DOHH2 (cell line): ENCODE data around the gene SAXO2.
"Not testable (repeated sequence)": the region's sequence is repeated elsewhere in the genome, so short reads cannot be mapped to it uniquely, and the experiment has no call there.

ENCODE experiments used
- H3F3A ChIP-seq: fragments of 200-600 bp; sonication (generic), shearing (Covaris generic); 2 replicates; pipeline ENCODE4 v1.6.0; 2016; ENCODE audit warnings: antibody characterized with exemption, mild to moderate bottlenecking; ENCODE audit not compliant: control insufficient read depth, insufficient read depth
- H3K27ac ChIP-seq: fragments of 200-600 bp; sonication (generic); 2 replicates; pipeline ENCODE4 v1.5.1; 2014; ENCODE audit warnings: low read depth, mild to moderate bottlenecking, low read length, moderate library complexity
- H3K27me3 ChIP-seq: fragments of 200-600 bp; sonication (generic); 2 replicates; pipeline ENCODE4 v1.6.1; 2014; ENCODE audit warnings: mild to moderate bottlenecking, low read length, mixed read lengths; ENCODE audit not compliant: control insufficient read depth
- H3K36me3 ChIP-seq: fragments of 200-600 bp; sonication (generic); 2 replicates; pipeline ENCODE4 v1.6.1; 2014; ENCODE audit warnings: mild to moderate bottlenecking, low read length, moderate library complexity, mixed read lengths; ENCODE audit not compliant: control insufficient read depth
- H3K4me1 ChIP-seq: fragments of 200-600 bp; sonication (generic); 2 replicates; pipeline ENCODE4 v1.6.1; 2014; ENCODE audit warnings: mild to moderate bottlenecking, low read length, mixed read lengths; ENCODE audit not compliant: control insufficient read depth
- H3K4me2 ChIP-seq: fragments of 200-600 bp; sonication (generic); 2 replicates; pipeline ENCODE4 v1.6.0; 2014; ENCODE audit warnings: mild to moderate bottlenecking, low read length, moderate library complexity
- H3K4me3 ChIP-seq: fragments of 200-600 bp; sonication (generic); 2 replicates; pipeline ENCODE4 v1.5.1; 2014; ENCODE audit warnings: mild to moderate bottlenecking, low read length, mixed read lengths
- H3K79me2 ChIP-seq: fragments of 200-600 bp; sonication (generic); 2 replicates; pipeline ENCODE4 v1.6.1; 2014; ENCODE audit warnings: mild to moderate bottlenecking, low read length, mixed read lengths; ENCODE audit not compliant: control insufficient read depth
- H3K9me2 ChIP-seq: fragments of 200-600 bp; sonication (generic); replicated peaks from 2 replicates; pipeline ENCODE4 v1.6.1; 2014; ENCODE audit warnings: mild to moderate bottlenecking, low read length, mixed read lengths; ENCODE audit not compliant: control insufficient read depth
- H3K9me3 ChIP-seq: fragments of 200-600 bp; sonication (generic); 2 replicates; pipeline ENCODE4 v1.6.1; 2014; ENCODE audit warnings: antibody characterized with exemption, low read length, mixed read lengths; ENCODE audit not compliant: control insufficient read depth, insufficient read depth
- H4K20me1 ChIP-seq: fragments of 200-600 bp; sonication (generic); 2 replicates; pipeline ENCODE4 v1.6.0; 2014; ENCODE audit warnings: low read depth, mild to moderate bottlenecking, antibody characterized with exemption, low read length, moderate library complexity; ENCODE audit not compliant: control insufficient read depth, insufficient read depth
- EZH2phosphoT487 ChIP-seq: fragments of 200-600 bp; sonication (generic); IDR thresholded peaks from 2 replicates; pipeline ENCODE4 v1.6.1; 2017; ENCODE audit warnings: borderline replicate concordance, mild to moderate bottlenecking, antibody characterized with exemption, low read length, moderate library complexity, mixed read lengths
- TF ChIP-seq, protein P1 (sequence below): fragments of 200-600 bp; sonication (generic); IDR thresholded peaks from one replicate; pipeline ENCODE4 v1.5.1; 2014; ENCODE audit warnings: antibody characterized with exemption, mild to moderate bottlenecking, low read depth, low read length; ENCODE audit not compliant: poor library complexity, severe bottlenecking

Gene SAXO2

DNA sequence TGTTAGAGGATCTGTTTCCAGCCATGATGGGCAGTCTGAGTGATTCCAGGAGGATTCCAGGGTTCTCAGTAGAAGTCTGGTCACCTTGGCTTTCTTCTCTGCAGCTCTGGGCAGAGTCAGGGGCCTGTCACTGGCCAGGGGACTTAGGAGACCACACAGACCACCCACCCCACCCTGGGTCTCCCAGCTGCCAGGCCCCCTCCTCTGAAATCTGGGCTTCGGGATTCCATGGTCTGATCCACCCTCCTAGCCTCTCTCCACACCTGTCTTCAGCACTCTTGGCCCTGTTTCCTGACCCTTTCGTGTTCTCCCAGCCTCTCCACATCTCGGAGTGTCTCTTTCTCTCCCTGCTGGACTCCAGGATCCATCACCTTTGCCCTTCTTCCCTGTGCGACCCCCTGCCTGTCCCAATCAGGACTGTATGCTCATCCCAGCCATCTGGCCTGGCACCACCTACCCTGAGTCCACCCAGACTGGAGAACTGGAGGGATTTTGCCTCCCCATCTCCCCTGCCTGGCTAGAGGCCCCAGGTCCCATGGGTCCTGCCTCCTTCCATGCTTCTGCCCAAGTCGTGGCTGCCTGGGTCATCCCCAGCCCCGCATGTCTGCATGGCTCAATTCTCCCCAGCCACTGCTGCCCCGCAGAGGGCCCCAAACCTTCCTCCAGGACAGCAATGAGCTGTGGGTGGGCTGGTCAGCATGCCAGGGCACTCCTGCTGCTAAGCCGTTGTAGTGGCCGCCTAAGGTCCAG, 52.3 kb downstream of the SAXO2 start:
- Histone ChIP-seq H3K4me3 (no peak overlapping the region), H3K79me2 (no peaks in the 10 kb centered on the region), H4K20me1 (no peaks in the 10 kb centered on the region), H3K27me3 (no peaks in the 10 kb centered on the region), H3K27ac (no peak overlapping the region), H3K4me1 (no peaks in the 10 kb centered on the region), H3K36me3 (no peaks in the 10 kb centered on the region), H3F3A (no peaks in the 10 kb centered on the region), H3K9me2 (no peaks in the 10 kb centered on the region), H3K4me2 (no peak overlapping the region), H3K9me3 (no peaks in the 10 kb centered on the region)
- TF ChIP-seq EZH2phosphoT487, result no peak
- TF ChIP-seq, protein P1, sequence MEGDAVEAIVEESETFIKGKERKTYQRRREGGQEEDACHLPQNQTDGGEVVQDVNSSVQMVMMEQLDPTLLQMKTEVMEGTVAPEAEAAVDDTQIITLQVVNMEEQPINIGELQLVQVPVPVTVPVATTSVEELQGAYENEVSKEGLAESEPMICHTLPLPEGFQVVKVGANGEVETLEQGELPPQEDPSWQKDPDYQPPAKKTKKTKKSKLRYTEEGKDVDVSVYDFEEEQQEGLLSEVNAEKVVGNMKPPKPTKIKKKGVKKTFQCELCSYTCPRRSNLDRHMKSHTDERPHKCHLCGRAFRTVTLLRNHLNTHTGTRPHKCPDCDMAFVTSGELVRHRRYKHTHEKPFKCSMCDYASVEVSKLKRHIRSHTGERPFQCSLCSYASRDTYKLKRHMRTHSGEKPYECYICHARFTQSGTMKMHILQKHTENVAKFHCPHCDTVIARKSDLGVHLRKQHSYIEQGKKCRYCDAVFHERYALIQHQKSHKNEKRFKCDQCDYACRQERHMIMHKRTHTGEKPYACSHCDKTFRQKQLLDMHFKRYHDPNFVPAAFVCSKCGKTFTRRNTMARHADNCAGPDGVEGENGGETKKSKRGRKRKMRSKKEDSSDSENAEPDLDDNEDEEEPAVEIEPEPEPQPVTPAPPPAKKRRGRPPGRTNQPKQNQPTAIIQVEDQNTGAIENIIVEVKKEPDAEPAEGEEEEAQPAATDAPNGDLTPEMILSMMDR, result no peak

GRCh38 chr15:82315519-82316246, 53.1 kb downstream of the SAXO2 start:
- H3K27ac ChIP-seq, result no peak overlapping the region
- H4K20me1 ChIP-seq, result no peaks in the 10 kb centered on the region
- H3K36me3 ChIP-seq, result no peaks in the 10 kb centered on the region
- H3K4me3 ChIP-seq, result no peak overlapping the region
- H3K9me3 ChIP-seq, result no peaks in the 10 kb centered on the region
- no peaks in the 10 kb centered on the region for H3K27me3 ChIP-seq
- H3F3A ChIP-seq, result no peaks in the 10 kb centered on the region
- H3K4me1 ChIP-seq, result no peaks in the 10 kb centered on the region
- H3K9me2 ChIP-seq, result no peaks in the 10 kb centered on the region
- TF ChIP-seq EZH2phosphoT487, result no peak
- TF ChIP-seq, protein P1, result no peak
- no peaks in the 10 kb centered on the region for H3K79me2 ChIP-seq
- no peak overlapping the region for H3K4me2 ChIP-seq

DNA sequence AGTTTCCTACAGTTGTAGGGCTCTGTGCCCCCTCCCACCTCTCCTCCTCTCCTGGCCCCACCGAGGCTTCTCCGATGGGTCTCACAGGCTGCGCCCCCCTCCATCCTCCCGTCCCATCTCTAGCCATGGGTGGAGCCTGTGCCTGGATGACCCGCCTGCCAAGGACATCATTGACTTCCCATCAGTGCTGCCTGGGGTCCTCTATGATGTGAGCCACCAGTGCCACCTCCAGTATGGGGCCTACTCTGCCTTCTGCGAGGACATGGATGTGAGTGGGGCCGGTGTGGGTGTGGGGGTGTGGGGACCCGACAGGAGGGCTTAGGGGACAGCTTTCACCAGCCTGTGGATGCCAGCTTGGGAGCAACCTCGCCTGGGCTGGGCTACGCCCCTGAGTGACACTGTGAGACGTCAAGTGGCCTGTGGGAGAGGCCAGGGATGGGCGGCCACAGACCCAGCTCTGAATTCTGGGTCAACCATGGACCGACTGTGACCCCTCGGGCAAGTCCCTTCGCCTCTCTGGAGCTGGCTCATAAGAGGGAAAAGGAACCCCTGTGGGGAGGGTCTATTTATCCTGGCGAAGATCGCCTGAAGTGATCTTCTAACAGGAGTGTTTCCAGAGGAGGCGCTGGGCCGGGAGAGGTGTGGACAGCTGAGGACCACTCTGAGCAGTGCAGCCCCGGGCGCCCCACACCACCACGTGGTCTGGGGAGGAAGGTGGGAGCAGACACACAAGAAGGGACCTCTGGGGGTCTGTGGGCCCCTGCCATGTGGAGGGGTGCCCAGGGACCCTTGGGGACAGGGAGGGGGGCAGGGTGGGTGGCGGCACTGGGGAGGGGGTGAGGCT, 53.9 kb downstream of the SAXO2 start:
- H3K4me3 ChIP-seq, H3K27me3 ChIP-seq, H3K27ac ChIP-seq, H3K36me3 ChIP-seq, H3K4me1 ChIP-seq, H3K4me2 ChIP-seq, H3K9me3 ChIP-seq, H4K20me1 ChIP-seq, H3K79me2 ChIP-seq, H3F3A ChIP-seq, H3K9me2 ChIP-seq: not testable (repeated sequence)

- Histone ChIP-seq H3K4me3 (no peak overlapping the region), H3K79me2 (no peaks in the 10 kb centered on the region), H4K20me1 (no peaks in the 10 kb centered on the region), H3K9me3 (no peaks in the 10 kb centered on the region), H3K36me3 (no peaks in the 10 kb centered on the region), H3K4me1 (no peaks in the 10 kb centered on the region), H3K27me3 (no peaks in the 10 kb centered on the region), H3K27ac (no peak overlapping the region), H3F3A (no peaks in the 10 kb centered on the region), H3K9me2 (no peaks in the 10 kb centered on the region), H3K4me2 (no peak overlapping the region)
- no peak for TF ChIP-seq EZH2phosphoT487
- TF ChIP-seq, protein P1, result no peak
Observed at GRCh38 chr15:82317091-82317489, 54.5 kb downstream of the SAXO2 start.

DNA sequence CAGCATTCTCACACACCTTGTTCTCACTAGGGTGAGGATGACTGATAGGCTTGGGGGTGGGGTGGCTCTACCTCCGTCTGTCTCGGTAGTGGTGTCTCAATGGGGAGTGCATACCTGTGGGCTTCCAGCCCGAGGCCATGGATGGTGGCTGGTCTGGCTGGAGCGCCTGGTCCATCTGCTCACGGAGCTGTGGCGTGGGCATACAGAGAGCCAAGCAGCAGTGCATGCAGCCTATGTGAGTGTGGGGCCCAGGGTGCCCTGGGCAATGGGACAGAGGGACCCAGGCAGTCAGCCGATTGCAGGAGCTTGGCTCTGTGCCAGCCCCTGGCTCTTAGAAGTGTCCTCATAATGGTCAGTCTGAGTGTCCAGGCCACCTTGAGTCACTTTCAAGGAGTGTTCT, 54.9 kb downstream of the SAXO2 start:
- not testable (repeated sequence) for H3K4me2 ChIP-seq, H3F3A ChIP-seq, H3K27me3 ChIP-seq, H3K36me3 ChIP-seq, H3K9me2 ChIP-seq, H3K4me1 ChIP-seq, H3K4me3 ChIP-seq, H3K79me2 ChIP-seq, H4K20me1 ChIP-seq, H3K27ac ChIP-seq, H3K9me3 ChIP-seq
